ENCODE measurements around the gene IGLL5. TPM values are rescaled to one million over a fixed set of nuclear protein-coding genes. Genes with fewer than 3 reads are reported as not detected.

IGLL5 gene
- polyA plus RNA-seq, 1 donor (not counting 4 experiments of a cell fraction or from before 2014, with no cell fraction given), result not detected

- DNase-seq (ENCODE audit: low read depth, low spot score), result no peak
Observed at GRCh38 chr22:22918297-22918965, 30.8 kb downstream of the IGLL5 start.

GRCh38 chr22:22919041-22919440 is 31.4 kb downstream of the IGLL5 start:
- H4K20me1 ChIP-seq (ENCODE audit: control insufficient read depth, extremely low read depth, insufficient read depth, low read length), result no peaks in the 10 kb centered on the region
- H3K4me3 ChIP-seq (ENCODE audit: control insufficient read depth in 2 of 3, extremely low read depth in 1 of 3, insufficient read depth in 2 of 3, low read depth in 1 of 3, low read length in 3 of 3), result no peak overlapping the region
- no peaks in the 10 kb centered on the region for H3K36me3 ChIP-seq (ENCODE audit: control insufficient read depth in 2 of 2, extremely low read depth in 1 of 2, insufficient read depth in 2 of 2, low read length in 2 of 2)
- no peaks in the 10 kb centered on the region for H3K4me1 ChIP-seq (ENCODE audit: control insufficient read depth, extremely low read depth, insufficient read depth, low read length)
- no peak overlapping the region for H3K9ac ChIP-seq (ENCODE audit: control insufficient read depth, extremely low read depth, insufficient read depth, low read length)
- H3K9me3 ChIP-seq (ENCODE audit: control insufficient read depth, low read depth, low read length), result no peaks in the 10 kb centered on the region
- no peaks in the 10 kb centered on the region for H3K79me2 ChIP-seq (ENCODE audit: control insufficient read depth, insufficient read depth, low read length)
- FAIRE-seq (no peak), DNase-seq (ENCODE audit: low read depth, low spot score) (no peak)
- peaks cover 2% of the 10 kb centered on the region for H3K27me3 ChIP-seq (ENCODE audit: control insufficient read depth, extremely low read depth, insufficient read depth, low read length)
- no peak for TF ChIP-seq EZH2 (IDR thresholded peaks at IDR 0.05; ENCODE audit: low read length)
- TF ChIP-seq CTCF (optimal IDR thresholded peaks at IDR 0.05 in 1 of 3, IDR thresholded peaks at IDR 0.05 in 1 of 3, conservative IDR thresholded peaks at IDR 0.05 in 1 of 3; ENCODE audit: extremely low read depth in 1 of 3, insufficient read depth in 2 of 3, low read length in 3 of 3), result no peak
- H3K4me2 ChIP-seq (ENCODE audit: control insufficient read depth, extremely low read depth, insufficient read depth, low read depth, low read length), result no peak overlapping the region
- no peak overlapping the region for H3K27ac ChIP-seq (ENCODE audit: control insufficient read depth, insufficient read depth, low read length)
- no peak overlapping the region for H2AFZ ChIP-seq (ENCODE audit: control insufficient read depth, low read length)
- H3K9me1 ChIP-seq (ENCODE audit: control insufficient read depth, extremely low read depth, insufficient read depth, low read length), result no peaks in the 10 kb centered on the region
- dilution Hi-C loops (cut with MboI; ENCODE audit: extremely low pct_ligation_motif_present, low sequenced_read_pairs), result no loop called here

More at GRCh38 chr22:22918297-22918965, 30.8 kb downstream of the IGLL5 start:
- no peaks in the 10 kb centered on the region for H4K20me1 ChIP-seq (ENCODE audit: control insufficient read depth, extremely low read depth, insufficient read depth, low read length)
- H3K4me2 ChIP-seq (ENCODE audit: control insufficient read depth, extremely low read depth, insufficient read depth, low read depth, low read length), result no peak overlapping the region
- no peak overlapping the region for H2AFZ ChIP-seq (ENCODE audit: control insufficient read depth, low read length)
- H3K9ac ChIP-seq (ENCODE audit: control insufficient read depth, extremely low read depth, insufficient read depth, low read length), result no peak overlapping the region
- H3K27me3 ChIP-seq (ENCODE audit: control insufficient read depth, extremely low read depth, insufficient read depth, low read length), result peaks cover 2% of the 10 kb centered on the region
- H3K27ac ChIP-seq (ENCODE audit: control insufficient read depth, insufficient read depth, low read length), result no peak overlapping the region
- dilution Hi-C loops (cut with MboI; ENCODE audit: extremely low pct_ligation_motif_present, low sequenced_read_pairs), result no loop called here
- FAIRE-seq, result no peak
- H3K79me2 ChIP-seq (ENCODE audit: control insufficient read depth, insufficient read depth, low read length), result no peaks in the 10 kb centered on the region
- TF ChIP-seq EZH2 (IDR thresholded peaks at IDR 0.05; ENCODE audit: low read length) (no peak), CTCF (optimal IDR thresholded peaks at IDR 0.05 in 1 of 3, IDR thresholded peaks at IDR 0.05 in 1 of 3, conservative IDR thresholded peaks at IDR 0.05 in 1 of 3; ENCODE audit: extremely low read depth in 1 of 3, insufficient read depth in 2 of 3, low read length in 3 of 3) (no peak)
- H3K4me1 ChIP-seq (ENCODE audit: control insufficient read depth, extremely low read depth, insufficient read depth, low read length), result no peaks in the 10 kb centered on the region
- H3K9me3 ChIP-seq (ENCODE audit: control insufficient read depth, low read depth, low read length), result no peaks in the 10 kb centered on the region
- H3K4me3 ChIP-seq (ENCODE audit: control insufficient read depth in 2 of 3, extremely low read depth in 1 of 3, insufficient read depth in 2 of 3, low read depth in 1 of 3, low read length in 3 of 3), result no peak overlapping the region
- no peaks in the 10 kb centered on the region for H3K9me1 ChIP-seq (ENCODE audit: control insufficient read depth, extremely low read depth, insufficient read depth, low read length)
- no peaks in the 10 kb centered on the region for H3K36me3 ChIP-seq (ENCODE audit: control insufficient read depth in 2 of 2, extremely low read depth in 1 of 2, insufficient read depth in 2 of 2, low read length in 2 of 2)
